ENCODE data around the gene ELOVL1. TPM values are rescaled to one million over a fixed set of nuclear protein-coding genes. Genes with fewer than 3 reads are reported as not detected.
"Not testable (repeated sequence)": the region's sequence is repeated elsewhere in the genome, so short reads cannot be mapped to it uniquely, and the experiment has no call there.

ELOVL1 gene
- total RNA-seq, 1 donor from 2014 or later, result 18.7 TPM

GRCh38 chr1:43405876-43406234 is 38.0 kb upstream of the ELOVL1 start:
- Mint-ChIP-seq H3K9me3 (ENCODE audit: unreplicated experiment) (peaks cover 3% of the 10 kb centered on the region), H3K4me3 (ENCODE audit: unreplicated experiment) (no peak overlapping the region), H3K27ac (ENCODE audit: unreplicated experiment) (no peak overlapping the region), H3K4me1 (ENCODE audit: low read depth, unreplicated experiment) (no peaks in the 10 kb centered on the region), H3K36me3 (ENCODE audit: unreplicated experiment) (peaks cover 15% of the 10 kb centered on the region), H3K27me3 (ENCODE audit: unreplicated experiment) (peaks cover 8% of the 10 kb centered on the region)
- DNase-seq, result no peak
- no peak for TF ChIP-seq CTCF (IDR thresholded peaks at IDR 0.05; ENCODE audit: partially characterized antibody, unreplicated experiment)

- Mint-ChIP-seq H3K4me3 (ENCODE audit: unreplicated experiment) (no peak overlapping the region), H3K27ac (ENCODE audit: unreplicated experiment) (no peak overlapping the region), H3K4me1 (ENCODE audit: low read depth, unreplicated experiment) (no peaks in the 10 kb centered on the region), H3K27me3 (ENCODE audit: unreplicated experiment) (peaks cover 8% of the 10 kb centered on the region), H3K9me3 (ENCODE audit: unreplicated experiment) (peaks cover 3% of the 10 kb centered on the region), H3K36me3 (ENCODE audit: unreplicated experiment) (peaks cover 15% of the 10 kb centered on the region)
- no peak for DNase-seq
- TF ChIP-seq CTCF (IDR thresholded peaks at IDR 0.05; ENCODE audit: partially characterized antibody, unreplicated experiment), result no peak
Measured at GRCh38 chr1:43405219-43405875, 37.5 kb upstream of the ELOVL1 start.

GRCh38 chr1:43404353-43404752 is 36.5 kb upstream of the ELOVL1 start:
- DNase-seq, result no peak
- H3K4me3 Mint-ChIP-seq (ENCODE audit: unreplicated experiment), result no peak overlapping the region
- peaks cover 15% of the 10 kb centered on the region for H3K36me3 Mint-ChIP-seq (ENCODE audit: unreplicated experiment)
- peaks cover 3% of the 10 kb centered on the region for H3K9me3 Mint-ChIP-seq (ENCODE audit: unreplicated experiment)
- no peak for TF ChIP-seq CTCF (IDR thresholded peaks at IDR 0.05; ENCODE audit: partially characterized antibody, unreplicated experiment)
- H3K4me1 Mint-ChIP-seq (ENCODE audit: low read depth, unreplicated experiment), result no peaks in the 10 kb centered on the region
- H3K27me3 Mint-ChIP-seq (ENCODE audit: unreplicated experiment), result peaks cover 6% of the 10 kb centered on the region
- H3K27ac Mint-ChIP-seq (ENCODE audit: unreplicated experiment), result no peak overlapping the region

- Mint-ChIP-seq H3K27ac (ENCODE audit: unreplicated experiment) (no peak overlapping the region), H3K27me3 (ENCODE audit: unreplicated experiment) (peaks cover 6% of the 10 kb centered on the region), H3K4me3 (ENCODE audit: unreplicated experiment) (no peak overlapping the region), H3K9me3 (ENCODE audit: unreplicated experiment) (peaks cover 3% of the 10 kb centered on the region), H3K4me1 (ENCODE audit: low read depth, unreplicated experiment) (no peaks in the 10 kb centered on the region), H3K36me3 (ENCODE audit: unreplicated experiment) (peaks cover 5% of the 10 kb centered on the region)
- no peak for TF ChIP-seq CTCF (IDR thresholded peaks at IDR 0.05; ENCODE audit: partially characterized antibody, unreplicated experiment)
- DNase-seq, result no peak
Measured at GRCh38 chr1:43402089-43402865, 34.5 kb upstream of the ELOVL1 start.

- H3K27me3 Mint-ChIP-seq (ENCODE audit: unreplicated experiment); H3K9me3 Mint-ChIP-seq (ENCODE audit: unreplicated experiment); H3K36me3 Mint-ChIP-seq (ENCODE audit: unreplicated experiment); H3K27ac Mint-ChIP-seq (ENCODE audit: unreplicated experiment); DNase-seq; H3K4me3 Mint-ChIP-seq (ENCODE audit: unreplicated experiment); H3K4me1 Mint-ChIP-seq (ENCODE audit: low read depth, unreplicated experiment): not testable (repeated sequence)
Measured at GRCh38 chr1:43400441-43400840, 32.6 kb upstream of the ELOVL1 start.

All from glutamatergic neuron (in vitro differentiated cells).